K562 (cell line): ENCODE data around the gene SRD5A2.

ENCODE experiments used
- EHMT2 ChIP-seq: fragments of 450-650 bp; IDR thresholded peaks from 2 replicates; pipeline ENCODE4 v1.6.1; 2018; ENCODE audit warnings: antibody characterized with exemption
- HDAC1 ChIP-seq, 2 experiments: fragments of 450-650 bp; IDR thresholded peaks; 2 replicates each; pipeline ENCODE4 v1.6.1; 2016 to 2017; ENCODE audit warnings: inconsistent platforms in 1 of 2, mild to moderate bottlenecking in 1 of 2, moderate library complexity in 1 of 2
- KDM5B ChIP-seq: fragments of 200-600 bp; sonication (generic); IDR thresholded peaks from 2 replicates; pipeline ENCODE4 v1.6.1; 2012; ENCODE audit warnings: low read depth, mild to moderate bottlenecking, moderate library complexity, low read length, control low read depth, inconsistent platforms; ENCODE audit not compliant: insufficient replicate concordance
- POLR2A ChIP-seq: fragments of 450-650 bp; conservative IDR thresholded peaks from 2 replicates; pipeline ENCODE4 v1.6.1; 2016
- SIN3A ChIP-seq, 2 experiments: fragments of 150-350 bp in 1 of 2; IDR thresholded peaks; 2 replicates each; pipeline ENCODE4 v1.6.1; 2011 to 2016; ENCODE audit warnings: borderline replicate concordance in 2 of 2, low read depth in 2 of 2, low read length in 2 of 2, mild to moderate bottlenecking in 2 of 2, moderate library complexity in 2 of 2; ENCODE audit not compliant: control insufficient read depth in 1 of 2
- SMC3 ChIP-seq: conservative IDR thresholded peaks from 2 replicates; pipeline ENCODE4 v1.6.1; 2011; ENCODE audit warnings: low read depth, low read length, improper control_type of control experiment; ENCODE audit not compliant: insufficient read depth
- SREBF2 ChIP-seq: sonication (generic); formaldehyde crosslinking; IDR thresholded peaks from 2 replicates; pipeline ENCODE4 v1.4.0; 2020; ENCODE audit warnings: mild to moderate bottlenecking, missing genetic modification reagents
- ZNF311 ChIP-seq: fragments of 250-450 bp; sonication (Bioruptor Pico); IDR thresholded peaks from 2 replicates; pipeline ENCODE4 v1.4.0; 2020; ENCODE audit warnings: mild to moderate bottlenecking, moderate library complexity
- TF ChIP-seq, protein P1 (sequence below), 3 experiments: IDR thresholded peaks in 2 of 3; conservative IDR thresholded peaks in 1 of 3; 2 replicates each; pipeline ENCODE4 v1.5.1; 2011 to 2012; ENCODE audit warnings: low read length in 3 of 3, mild to moderate bottlenecking in 3 of 3, control low read depth in 2 of 3, improper control_type of control experiment in 1 of 3, inconsistent platforms in 1 of 3, low read depth in 1 of 3, mixed read lengths in 1 of 3, moderate library complexity in 1 of 3; ENCODE audit not compliant: insufficient read depth in 2 of 3

DNA sequence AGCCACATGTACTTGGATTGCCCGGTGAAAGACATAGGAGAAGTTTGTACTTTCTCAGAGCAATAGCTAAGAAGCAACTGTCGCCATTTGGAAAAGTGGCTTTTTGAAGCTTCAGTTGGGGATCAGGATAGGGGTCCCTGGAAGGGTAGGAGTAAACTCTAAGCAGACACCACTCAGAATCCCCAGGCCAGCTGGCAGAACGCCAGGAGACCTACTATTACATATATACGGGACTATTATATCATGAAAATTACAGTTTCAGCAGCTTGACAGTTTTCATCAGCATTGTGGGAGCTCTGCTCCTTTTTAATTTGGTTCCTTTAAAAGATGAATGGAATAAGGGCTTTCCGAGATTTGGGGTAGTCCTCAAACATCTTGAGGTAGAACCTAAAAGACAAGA lies 54.9 kb downstream of the SRD5A2 start:
- TF ChIP-seq ZNF311, result no peak
- TF ChIP-seq SREBF2, result no peak
- TF ChIP-seq SIN3A (IDR thresholded peaks at IDR 0.05; ENCODE audit: borderline replicate concordance in 2 of 2, control insufficient read depth in 1 of 2, low read depth in 2 of 2, low read length in 2 of 2), result no peak
- TF ChIP-seq, protein P1, sequence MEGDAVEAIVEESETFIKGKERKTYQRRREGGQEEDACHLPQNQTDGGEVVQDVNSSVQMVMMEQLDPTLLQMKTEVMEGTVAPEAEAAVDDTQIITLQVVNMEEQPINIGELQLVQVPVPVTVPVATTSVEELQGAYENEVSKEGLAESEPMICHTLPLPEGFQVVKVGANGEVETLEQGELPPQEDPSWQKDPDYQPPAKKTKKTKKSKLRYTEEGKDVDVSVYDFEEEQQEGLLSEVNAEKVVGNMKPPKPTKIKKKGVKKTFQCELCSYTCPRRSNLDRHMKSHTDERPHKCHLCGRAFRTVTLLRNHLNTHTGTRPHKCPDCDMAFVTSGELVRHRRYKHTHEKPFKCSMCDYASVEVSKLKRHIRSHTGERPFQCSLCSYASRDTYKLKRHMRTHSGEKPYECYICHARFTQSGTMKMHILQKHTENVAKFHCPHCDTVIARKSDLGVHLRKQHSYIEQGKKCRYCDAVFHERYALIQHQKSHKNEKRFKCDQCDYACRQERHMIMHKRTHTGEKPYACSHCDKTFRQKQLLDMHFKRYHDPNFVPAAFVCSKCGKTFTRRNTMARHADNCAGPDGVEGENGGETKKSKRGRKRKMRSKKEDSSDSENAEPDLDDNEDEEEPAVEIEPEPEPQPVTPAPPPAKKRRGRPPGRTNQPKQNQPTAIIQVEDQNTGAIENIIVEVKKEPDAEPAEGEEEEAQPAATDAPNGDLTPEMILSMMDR (IDR thresholded peaks at IDR 0.05 in 2 of 3, conservative IDR thresholded peaks at IDR 0.05 in 1 of 3; ENCODE audit: insufficient read depth in 2 of 3, low read depth in 1 of 3, low read length in 3 of 3), result no peak
- TF ChIP-seq SMC3, result no peak
- TF ChIP-seq EHMT2, result no peak
- TF ChIP-seq POLR2A, result no peak
- no peak for TF ChIP-seq KDM5B
- no peak for TF ChIP-seq HDAC1 (IDR thresholded peaks at IDR 0.05)
